ENCODE data around the gene SLC12A2. TPM values are rescaled to one million over a fixed set of nuclear protein-coding genes. Genes with fewer than 3 reads are reported as not detected.

SLC12A2 gene
- total and polyA plus RNA-seq, 2 of the 4 experiments (the other 2 are of a cell fraction) = 5.6 to 30.3 TPM

DNA sequence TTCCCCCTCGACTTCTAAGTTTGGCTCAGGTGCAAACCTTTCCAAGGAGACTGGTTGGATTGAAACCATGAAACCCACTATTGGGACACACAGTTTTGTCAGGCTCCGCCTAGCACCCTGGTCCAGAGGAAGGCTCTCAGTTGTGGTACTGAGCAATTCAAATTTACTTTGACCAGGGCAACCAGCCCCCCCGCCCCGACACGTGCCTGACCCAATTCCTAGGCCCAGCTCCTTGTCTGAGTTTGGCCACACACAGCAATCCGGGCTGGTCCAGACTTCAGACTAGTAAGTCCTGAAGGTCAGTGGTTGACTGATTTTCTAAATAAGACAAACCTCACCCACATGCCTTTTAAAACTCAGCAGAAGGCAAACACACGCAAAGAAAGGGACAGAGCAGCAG, 132.7 kb downstream of the SLC12A2 start:
- ChIA-PET CTCF (no interaction called here), POLR2A (ENCODE audit: unreplicated experiment) (no interaction called here)
- Histone ChIP-seq H3K4me3 (ENCODE audit: insufficient read depth, low read depth, low read length) (no peak overlapping the region), H3K4ac (ENCODE audit: low read depth, low read length) (no peak overlapping the region), H3K23ac (ENCODE audit: low read depth, low read length) (0 out of 2 replicates have a peak overlapping the region, but pooled peaks have one; percentile 18), H3K79me1 (ENCODE audit: low read depth in 1 of 2, low read length in 2 of 2) (no peaks in the 10 kb centered on the region), H2BK15ac (ENCODE audit: low read depth, low read length) (no peak overlapping the region), H3K9me3 (ENCODE audit: control insufficient read depth, insufficient read depth, low read length) (no peaks in the 10 kb centered on the region), H3K36me3 (ENCODE audit: control insufficient read depth, insufficient read depth, low read length) (no peaks in the 10 kb centered on the region), H2AFZ (replicated peaks; ENCODE audit: low read length, poor library complexity) (no peak overlapping the region), H3K9me1 (ENCODE audit: insufficient read depth, low read length) (no peaks in the 10 kb centered on the region), H3K27me3 (ENCODE audit: control insufficient read depth, insufficient read depth, low read length) (no peaks in the 10 kb centered on the region), H3K56ac (ENCODE audit: extremely low read depth, insufficient read depth, low read length) (no peak overlapping the region), H3K18ac (ENCODE audit: low read depth, low read length) (no peak overlapping the region), H3K4me2 (ENCODE audit: low read depth, low read length) (no peak overlapping the region), H2BK5ac (ENCODE audit: low read depth, low read length, poor library complexity, severe bottlenecking) (no peak overlapping the region), H2AK9ac (replicated peaks; ENCODE audit: low read depth, low read length, poor library complexity) (no peak overlapping the region), H3K27ac (ENCODE audit: insufficient read depth, low read length) (no peak overlapping the region), H3K9ac (ENCODE audit: low read depth, low read length) (no peak overlapping the region), H4K8ac (ENCODE audit: low read depth in 2 of 2, low read length in 2 of 2) (no peak overlapping the region), H3K4me1 (ENCODE audit: control insufficient read depth, insufficient read depth, low read length) (peaks cover 3% of the 10 kb centered on the region; the same call in 1 of the 2 replicates), H4K20me1 (ENCODE audit: insufficient read depth, low read length) (no peaks in the 10 kb centered on the region), H2AK5ac (ENCODE audit: low read depth, low read length) (no peak overlapping the region), H2BK20ac (ENCODE audit: low read depth, low read length) (no peak overlapping the region), H4K5ac (ENCODE audit: low read depth, low read length) (no peak overlapping the region), H3K14ac (replicated peaks; ENCODE audit: low read depth, low read length) (no peak overlapping the region), H2BK120ac (ENCODE audit: low read depth, low read length) (no peak overlapping the region), H4K91ac (ENCODE audit: insufficient read depth, low read depth, low read length) (no peak overlapping the region)
- DNase-seq (no peak), ATAC-seq (ENCODE audit: low read depth) (no peak)
- no CpG with 5 or more reads among the region's 7 CpGs for WGBS, 2 experiments (ENCODE audit: extremely low coverage in 2 of 2, insufficient read length in 1 of 2)
- no peak for TF ChIP-seq FOS (IDR thresholded peaks at IDR 0.05; ENCODE audit: low read depth, low read length)
- no peak for TF ChIP-seq CHD1 (IDR thresholded peaks at IDR 0.05; ENCODE audit: low read depth, low read length)
- no peak for TF ChIP-seq POLR2A (IDR thresholded peaks at IDR 0.05; ENCODE audit: low read depth, low read length)
- TF ChIP-seq CEBPB (IDR thresholded peaks at IDR 0.05; ENCODE audit: low read depth, low read length) = no peak
- no peak for TF ChIP-seq NFE2L2 (IDR thresholded peaks at IDR 0.05; ENCODE audit: low read depth, low read length)
- no peak for TF ChIP-seq SMC3 (IDR thresholded peaks at IDR 0.05; ENCODE audit: low read depth, low read length)
- TF ChIP-seq RCOR1 (IDR thresholded peaks at IDR 0.05; ENCODE audit: insufficient replicate concordance, low read length) = no peak
- no peak for TF ChIP-seq MXI1 (IDR thresholded peaks at IDR 0.05; ENCODE audit: borderline replicate concordance, low read depth, low read length)
- no peak for TF ChIP-seq MAFK (IDR thresholded peaks at IDR 0.05; ENCODE audit: low read depth, low read length)
- no peak for TF ChIP-seq RAD21 (IDR thresholded peaks at IDR 0.05; ENCODE audit: low read length)
- no peak for TF ChIP-seq RFX5 (IDR thresholded peaks at IDR 0.05; ENCODE audit: low read depth, low read length)
- dilution Hi-C loops (cut with HindIII; ENCODE audit: low sequenced_read_pairs, unreplicated experiment) (no loop called here), intact Hi-C loops (cut with micrococcal nuclease) (no loop called here), in situ Hi-C loops (cut with MboI; ENCODE audit: low sequenced_read_pairs) (no loop called here)
- BruUV-seq (replicated peaks) = no TSS peak

All from IMR-90 (cell line).